PC-3 (cell line): ENCODE measurements around the gene MUS81. TPM values are rescaled to one million over a fixed set of nuclear protein-coding genes. Genes with fewer than 3 reads are reported as not detected.

ENCODE experiments used
- ATAC-seq: fragments of 200-7000 bp; cut with Tn5 transposase; 2 replicates; pipeline ENCODE4 v1.9.1; 2020; ENCODE audit warnings: mild to moderate bottlenecking, moderate library complexity
- BruUV-seq: library from RNA; stranded (reverse); fragments of 400-500 nt; replicated peaks from 2 replicates; lab custom pipeline; 2021; lab: Mats Ljungman, UMichigan
- CTCF ChIA-PET: fragments of 300-600 bp; sonication (Branson Sonifier 250); formaldehyde crosslinking; loops from one replicate; lab custom pipeline; 2022; ENCODE audit warnings: antibody characterized with exemption; lab: Charles Lee
- POLR2A ChIA-PET: fragments of 300-600 bp; sonication (Branson Sonifier 250); formaldehyde crosslinking; loops from one replicate; lab custom pipeline; 2022; ENCODE audit warnings: antibody characterized with exemption; ENCODE audit not compliant: unreplicated experiment; lab: Charles Lee
- DNase-seq: peaks from one replicate; pipeline ENCODE4 v3.0.0-alpha.2; 2015
- H2AFZ ChIP-seq: fragments of 300-600 bp; sonication (generic); 2 replicates; pipeline ENCODE4 v1.6.0; 2016; ENCODE audit warnings: antibody characterized with exemption, low read length
- H3F3A ChIP-seq: fragments of 300-600 bp; sonication (generic); one replicate; pipeline ENCODE4 v1.6.0; 2017; ENCODE audit warnings: antibody characterized with exemption, low read length, control low read depth, mild to moderate bottlenecking; ENCODE audit not compliant: unreplicated experiment
- H3K27ac ChIP-seq: fragments of 300-600 bp; sonication (generic); 2 replicates; pipeline ENCODE4 v1.5.1; 2016; ENCODE audit warnings: mild to moderate bottlenecking, low read length
- H3K27me3 ChIP-seq: fragments of 300-600 bp; sonication (generic); 2 replicates; pipeline ENCODE4 v1.6.1; 2016; ENCODE audit warnings: low read length, mixed read lengths
- H3K36me3 ChIP-seq: fragments of 300-600 bp; sonication (generic); 2 replicates; pipeline ENCODE4 v1.6.1; 2016; ENCODE audit warnings: low read depth, mixed run types, low read length, mixed read lengths
- H3K4me1 ChIP-seq: fragments of 300-600 bp; sonication (generic); 2 replicates; pipeline ENCODE4 v1.5.1; 2016; ENCODE audit warnings: low read length; ENCODE audit not compliant: insufficient read depth
- H3K4me2 ChIP-seq: fragments of 300-600 bp; sonication (generic); 2 replicates; pipeline ENCODE4 v1.6.0; 2016; ENCODE audit warnings: low read length
- H3K4me3 ChIP-seq: fragments of 300-600 bp; sonication (generic); 2 replicates; pipeline ENCODE4 v1.5.1; 2016; ENCODE audit warnings: mild to moderate bottlenecking, low read length, mixed read lengths
- H3K79me2 ChIP-seq: fragments of 300-600 bp; sonication (generic); 2 replicates; pipeline ENCODE4 v1.6.1; 2017; ENCODE audit warnings: low read length, mixed read lengths
- H3K9ac ChIP-seq: fragments of 300-600 bp; sonication (generic); 2 replicates; pipeline ENCODE4 v1.6.0; 2016; ENCODE audit warnings: mild to moderate bottlenecking, low read length
- H3K9me2 ChIP-seq: fragments of 300-600 bp; sonication (generic); replicated peaks from 2 replicates; pipeline ENCODE4 v1.6.1; 2016; ENCODE audit warnings: mixed run types, low read length, mixed read lengths
- H3K9me3 ChIP-seq: fragments of 300-600 bp; sonication (generic); 2 replicates; pipeline ENCODE4 v1.6.1; 2016; ENCODE audit warnings: low read length, mixed read lengths
- H4K20me1 ChIP-seq: fragments of 300-600 bp; sonication (generic); 2 replicates; pipeline ENCODE4 v1.6.1; 2016; ENCODE audit warnings: low read length, mixed read lengths
- EZH2 ChIP-seq: fragments of 300-600 bp; sonication (generic); IDR thresholded peaks from one replicate; pipeline ENCODE4 v1.6.1; 2017; ENCODE audit warnings: antibody characterized with exemption, mild to moderate bottlenecking, low read length; ENCODE audit not compliant: unreplicated experiment
- EZH2phosphoT487 ChIP-seq: fragments of 300-600 bp; sonication (generic); IDR thresholded peaks from 2 replicates; pipeline ENCODE4 v1.6.1; 2018; ENCODE audit warnings: mild to moderate bottlenecking, antibody characterized with exemption, low read length, borderline replicate concordance
- intact Hi-C: fragments of 100-400 bp; cut with micrococcal nuclease; formaldehyde crosslinking; loops from 2 replicates; pipeline ENCODE4 v1.9.0; 2023
- total RNA-seq: library from RNA; depleted of rRNA; stranded (reverse); fragments of >200 nt; gene quantifications from 2 replicates; pipeline ENCODE4 v1.2.3, GENCODE V29; 2014
- TF ChIP-seq, protein P1 (sequence below): fragments of 300-600 bp; sonication (generic); conservative IDR thresholded peaks from 2 replicates; pipeline ENCODE4 v1.5.1; 2017; ENCODE audit warnings: antibody characterized with exemption, low read depth, mild to moderate bottlenecking, low read length

The MUS81 gene
- total RNA-seq, 1 experiment from 2014 or later = 82.0 TPM

DNA sequence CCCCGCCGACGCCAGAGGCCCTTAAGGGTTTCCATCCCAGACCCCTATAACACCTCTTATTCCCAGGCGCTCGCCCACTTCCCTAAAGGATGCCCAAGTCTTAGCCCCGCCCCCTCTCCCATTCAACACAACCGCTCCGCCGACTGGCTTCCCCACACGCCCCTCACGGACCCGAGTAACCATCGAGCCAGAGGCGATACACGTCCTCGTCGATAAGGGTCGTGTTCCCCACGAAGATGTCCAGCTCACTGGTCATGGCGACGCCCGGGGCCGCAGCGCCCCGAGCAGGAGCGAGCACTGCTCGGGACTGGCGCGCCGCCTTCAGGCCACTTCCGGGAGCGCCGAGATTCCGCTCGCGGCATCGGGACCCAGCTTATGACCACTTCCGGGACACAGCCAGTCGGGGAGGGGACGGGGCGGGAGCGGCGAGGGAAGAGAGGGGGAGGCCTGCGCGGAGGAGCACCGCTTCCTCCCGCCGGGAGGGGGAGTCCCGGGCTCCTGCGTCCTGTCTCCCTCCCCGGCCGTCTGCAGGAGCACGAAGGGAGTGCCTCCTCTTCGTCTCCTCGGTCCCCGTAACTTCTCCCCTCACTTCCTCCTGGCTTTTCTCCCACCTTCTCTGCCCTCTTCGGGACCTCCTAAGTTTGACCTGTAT is 28.1 kb downstream of the MUS81 start, which contains the start of gene FIBP:
TSS of gene FIBP (minus strand) at position 309 of the 652 bp plus-strand sequence. CDS start at position 256, 53 bp downstream.
- no peaks in the 10 kb centered on the region for H3K9me3 ChIP-seq
- peaks cover 36% of the 10 kb centered on the region for H3K79me2 ChIP-seq
- peaks cover 16% of the 10 kb centered on the region for H3F3A ChIP-seq
- peak within 1 kb of the TSS; percentile 54 for H3K9ac ChIP-seq
- H2AFZ ChIP-seq = peak within 1 kb of the TSS; percentile 75
- H3K4me3 ChIP-seq = peak within 1 kb of the TSS; percentile 72
- no peaks in the 10 kb centered on the region for H3K27me3 ChIP-seq
- POLR2A ChIA-PET = interaction anchor here (0.6 to 1.6 kb wide), 12 partner anchors 10 to 177 kb away, joined by 3 to 42 read pairs (median 12); partner anchors contain the start of gene MUS81
- intact Hi-C loops = loop anchor here (1.0 to 2.0 kb wide), 2 partner anchors 29 to 101 kb away; partner anchors contain the start of gene CFL1
- peak within 1 kb of the TSS; percentile 56 for H3K27ac ChIP-seq
- no TSS peak for BruUV-seq
- peaks cover 31% of the 10 kb centered on the region for H3K4me1 ChIP-seq
- peak within 1 kb of the TSS; percentile 96 for H3K4me2 ChIP-seq
- peaks cover 8% of the 10 kb centered on the region for H4K20me1 ChIP-seq
- TF ChIP-seq, protein P1, sequence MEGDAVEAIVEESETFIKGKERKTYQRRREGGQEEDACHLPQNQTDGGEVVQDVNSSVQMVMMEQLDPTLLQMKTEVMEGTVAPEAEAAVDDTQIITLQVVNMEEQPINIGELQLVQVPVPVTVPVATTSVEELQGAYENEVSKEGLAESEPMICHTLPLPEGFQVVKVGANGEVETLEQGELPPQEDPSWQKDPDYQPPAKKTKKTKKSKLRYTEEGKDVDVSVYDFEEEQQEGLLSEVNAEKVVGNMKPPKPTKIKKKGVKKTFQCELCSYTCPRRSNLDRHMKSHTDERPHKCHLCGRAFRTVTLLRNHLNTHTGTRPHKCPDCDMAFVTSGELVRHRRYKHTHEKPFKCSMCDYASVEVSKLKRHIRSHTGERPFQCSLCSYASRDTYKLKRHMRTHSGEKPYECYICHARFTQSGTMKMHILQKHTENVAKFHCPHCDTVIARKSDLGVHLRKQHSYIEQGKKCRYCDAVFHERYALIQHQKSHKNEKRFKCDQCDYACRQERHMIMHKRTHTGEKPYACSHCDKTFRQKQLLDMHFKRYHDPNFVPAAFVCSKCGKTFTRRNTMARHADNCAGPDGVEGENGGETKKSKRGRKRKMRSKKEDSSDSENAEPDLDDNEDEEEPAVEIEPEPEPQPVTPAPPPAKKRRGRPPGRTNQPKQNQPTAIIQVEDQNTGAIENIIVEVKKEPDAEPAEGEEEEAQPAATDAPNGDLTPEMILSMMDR = peak; percentile 87
- TF ChIP-seq EZH2phosphoT487 (no peak), EZH2 (no peak)
- H3K9me2 ChIP-seq = no peaks in the 10 kb centered on the region
- CTCF ChIA-PET = interaction anchor here (0.5 to 2.3 kb wide), 20 partner anchors 10 to 456 kb away, joined by 3 to 26 read pairs (median 7); partner anchors contain the start of genes FOSL1, KAT5 and MUS81
- DNase-seq = peak; percentile 98
- ATAC-seq = peak; percentile 14
- H3K36me3 ChIP-seq = peaks cover 34% of the 10 kb centered on the region

DNA sequence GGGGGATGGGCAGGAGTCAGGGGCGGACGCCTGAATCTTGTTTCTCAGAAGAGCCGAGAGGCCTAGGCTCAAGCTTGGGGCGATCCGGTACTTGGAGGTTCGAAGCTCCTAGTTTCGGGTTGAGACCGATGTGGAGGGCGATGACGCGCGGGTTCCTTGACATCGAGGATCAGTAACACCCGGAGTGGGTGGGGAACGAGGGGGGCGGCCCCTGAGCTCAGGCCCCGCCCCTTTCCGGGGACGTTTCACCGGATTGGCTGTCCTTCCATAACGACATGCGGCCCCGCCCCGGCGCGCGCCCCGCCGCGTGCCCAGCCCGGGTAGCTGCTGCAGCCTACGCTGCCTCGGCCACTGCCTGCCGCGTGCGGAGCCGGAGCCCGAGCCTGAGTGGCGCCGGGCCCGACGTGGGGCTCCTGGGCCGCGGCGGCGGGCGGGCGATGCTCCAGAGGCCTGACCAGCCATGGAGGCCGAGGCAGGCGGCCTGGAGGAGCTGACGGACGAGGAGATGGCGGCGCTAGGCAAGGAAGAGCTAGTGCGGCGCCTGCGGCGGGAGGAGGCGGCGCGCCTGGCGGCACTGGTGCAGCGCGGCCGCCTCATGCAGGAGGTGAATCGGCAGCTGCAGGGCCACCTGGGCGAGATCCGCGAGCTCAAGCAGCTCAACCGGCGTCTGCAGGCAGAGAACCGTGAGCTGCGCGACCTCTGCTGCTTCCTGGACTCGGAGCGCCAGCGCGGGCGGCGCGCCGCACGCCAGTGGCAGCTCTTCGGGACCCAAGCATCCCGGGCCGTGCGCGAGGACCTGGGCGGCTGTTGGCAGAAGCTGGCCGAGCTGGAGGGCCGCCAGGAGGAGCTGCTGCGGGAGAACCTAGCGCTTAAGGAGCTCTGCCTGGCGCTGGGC is 30.3 kb downstream of the MUS81 start, which contains the start of gene CCDC85B:
TSS of gene CCDC85B (plus strand) at position 350 of the 895 bp plus-strand sequence. CDS start at position 461, 111 bp downstream.
- H3K9me2 ChIP-seq = no peaks in the 10 kb centered on the region
- H4K20me1 ChIP-seq = peaks cover 24% of the 10 kb centered on the region
- H3K9me3 ChIP-seq = no peaks in the 10 kb centered on the region
- H3K27me3 ChIP-seq = no peaks in the 10 kb centered on the region
- ATAC-seq (peak; percentile 23), DNase-seq (peak; percentile 99)
- H3K4me3 ChIP-seq = peak within 1 kb of the TSS; percentile 72
- H3K79me2 ChIP-seq = peaks cover 49% of the 10 kb centered on the region
- intact Hi-C loops = loop anchor here (2.0 kb wide), 1 partner anchor 20 kb away; no protein-coding TSS in a partner anchor
- no peak within 1 kb of the TSS for H2AFZ ChIP-seq
- CTCF ChIA-PET = interaction anchor here (0.9 to 1.2 kb wide), 4 partner anchors 10 to 31 kb away, joined by 3 to 7 read pairs (median 4); partner anchors contain the start of gene FOSL1
- peak within 1 kb of the TSS; percentile 96 for H3K4me2 ChIP-seq
- peaks cover 36% of the 10 kb centered on the region for H3F3A ChIP-seq
- peaks cover 44% of the 10 kb centered on the region for H3K4me1 ChIP-seq
- no TSS peak for BruUV-seq
- TF ChIP-seq, protein P1 = peak; percentile 31; the same call in 1 of the 2 replicates
- TF ChIP-seq EZH2phosphoT487 (peak; percentile 99), EZH2 (no peak)
- H3K27ac ChIP-seq = peak within 1 kb of the TSS; percentile 58
- POLR2A ChIA-PET = interaction anchor here (0.6 to 4.5 kb wide), 19 partner anchors 10 to 590 kb away, joined by 3 to 35 read pairs (median 5); partner anchors contain the start of genes C11orf68, DPP3, FOSL1 and MUS81
- peak within 1 kb of the TSS; percentile 48 for H3K9ac ChIP-seq
- peaks cover 30% of the 10 kb centered on the region for H3K36me3 ChIP-seq
